ENCODE data around the gene PLPP1. TPM values are rescaled to one million over a fixed set of nuclear protein-coding genes. Genes with fewer than 3 reads are reported as not detected.

Gene PLPP1
- total RNA-seq = 1 to 10 TPM; 7.3 to 8.3 TPM

GRCh38 chr5:55534436-55535198 lies at the start of gene PLPP1:
TSS of gene PLPP1 (minus strand) at chr5:55534964. CDS start at chr5:55534629, 335 bp downstream.
- peak; percentile 83 for DNase-seq
- H3K4me1 Mint-ChIP-seq (ENCODE audit: low read depth) = peaks cover 29% of the 10 kb centered on the region
- no peaks in the 10 kb centered on the region for H3K27me3 Mint-ChIP-seq (ENCODE audit: low read depth)
- H3K4me3 Mint-ChIP-seq = peak within 1 kb of the TSS; percentile 82
- peak within 1 kb of the TSS; percentile 86 for H3K27ac Mint-ChIP-seq
- H3K36me3 Mint-ChIP-seq (ENCODE audit: low read depth) = no peaks in the 10 kb centered on the region
- intact Hi-C loops (cut with micrococcal nuclease) = loop anchor here (1.0 to 10.0 kb wide), 10 partner anchors 48 to 1640 kb away; partner anchors contain the start of genes ARL15, CDC20B, GPBP1 and MCIDAS
- CTCF ChIA-PET = no interaction called here
- no peaks in the 10 kb centered on the region for H3K9me3 Mint-ChIP-seq

DNA sequence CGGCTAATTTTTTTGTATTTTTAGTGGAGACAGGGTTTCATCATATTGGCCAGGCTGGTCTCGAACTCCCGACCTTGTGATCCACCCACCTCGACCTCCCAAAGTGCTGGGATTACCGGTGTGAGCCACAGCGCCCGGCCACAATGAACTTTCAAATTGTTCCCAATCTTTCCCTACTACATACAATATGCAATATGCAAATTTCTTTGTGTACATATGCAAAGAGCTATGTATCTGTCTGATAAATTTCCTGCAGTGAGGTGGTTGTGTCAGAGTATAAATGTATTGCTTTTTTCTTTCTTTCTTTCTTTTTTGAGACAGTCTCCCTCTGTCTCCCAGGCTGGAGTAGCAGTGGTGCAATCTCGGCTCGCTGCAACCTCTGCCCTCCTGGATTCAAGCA lies 48.8 kb upstream of the PLPP1 start:
- H3K27ac Mint-ChIP-seq = no peak overlapping the region
- H3K4me3 Mint-ChIP-seq = no peak overlapping the region
- no peak for DNase-seq
- H3K9me3 Mint-ChIP-seq = no peaks in the 10 kb centered on the region
- CTCF ChIA-PET = no interaction called here
- no peaks in the 10 kb centered on the region for H3K27me3 Mint-ChIP-seq (ENCODE audit: low read depth)
- intact Hi-C loops (cut with micrococcal nuclease) = loop anchor here (2.0 to 5.0 kb wide), 2 partner anchors 49 to 69 kb away; partner anchors contain the start of gene PLPP1
- H3K36me3 Mint-ChIP-seq (ENCODE audit: low read depth) = no peaks in the 10 kb centered on the region
- peaks cover 12% of the 10 kb centered on the region for H3K4me1 Mint-ChIP-seq (ENCODE audit: low read depth)

DNA sequence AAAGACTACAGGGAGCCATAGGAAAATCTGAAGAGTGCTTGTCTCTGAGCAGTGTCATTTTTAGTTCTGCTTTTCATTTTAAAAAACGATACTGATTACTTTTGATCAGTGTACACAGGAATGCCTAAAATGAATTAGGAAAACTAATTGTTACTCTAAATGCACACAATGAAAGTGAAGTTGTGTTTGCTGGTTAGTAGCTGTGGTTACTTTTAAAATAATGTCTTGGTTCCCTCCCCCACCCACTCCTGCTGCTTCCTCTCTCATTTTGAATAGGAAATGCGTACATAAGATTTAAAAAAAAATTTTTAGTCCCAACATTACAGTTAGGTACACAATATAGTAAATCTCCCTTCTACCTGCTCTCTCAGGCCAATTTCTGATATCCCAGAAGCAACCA lies 47.5 kb upstream of the PLPP1 start:
- CTCF ChIA-PET = interaction anchor here (0.7 kb wide), 2 partner anchors 331 to 721 kb away, joined by 4 read pairs; no protein-coding TSS in a partner anchor
- Mint-ChIP-seq H3K36me3 (ENCODE audit: low read depth) (no peaks in the 10 kb centered on the region), H3K27ac (no peak overlapping the region), H3K4me3 (no peak overlapping the region), H3K4me1 (ENCODE audit: low read depth) (peaks cover 12% of the 10 kb centered on the region), H3K9me3 (no peaks in the 10 kb centered on the region), H3K27me3 (ENCODE audit: low read depth) (no peaks in the 10 kb centered on the region)
- peak; percentile 50 for DNase-seq
- intact Hi-C loops (cut with micrococcal nuclease) = loop anchor here (2.0 to 5.0 kb wide), 2 partner anchors 47 to 70 kb away; partner anchors contain the start of gene PLPP1

DNA sequence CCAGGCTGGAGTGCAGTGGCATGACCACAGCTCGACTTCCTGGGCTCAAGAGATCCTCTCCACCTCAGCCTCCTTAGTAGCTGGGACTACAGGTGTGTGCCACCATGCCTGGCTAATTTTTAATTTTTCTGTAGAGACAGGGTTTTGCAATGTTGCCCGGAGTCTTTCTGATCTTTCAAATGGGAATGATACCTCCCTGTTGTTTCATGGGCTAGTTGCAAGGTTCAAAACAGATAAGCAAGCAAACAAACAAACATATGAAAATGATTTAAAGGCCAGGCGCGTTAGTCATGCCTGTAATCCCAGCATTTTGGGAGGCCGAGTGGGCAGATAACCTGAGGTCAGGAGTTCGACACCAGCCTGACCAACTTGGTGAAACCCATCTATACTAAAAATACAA lies 45.3 kb upstream of the PLPP1 start:
- peaks cover 12% of the 10 kb centered on the region for H3K4me1 Mint-ChIP-seq (ENCODE audit: low read depth)

GRCh38 chr5:55578771-55579170 lies 44.0 kb upstream of the PLPP1 start:
- CTCF ChIA-PET = no interaction called here
- Mint-ChIP-seq H3K4me3 (no peak overlapping the region), H3K4me1 (ENCODE audit: low read depth) (peaks cover 12% of the 10 kb centered on the region), H3K9me3 (no peaks in the 10 kb centered on the region), H3K27ac (no peak overlapping the region), H3K36me3 (ENCODE audit: low read depth) (no peaks in the 10 kb centered on the region), H3K27me3 (ENCODE audit: low read depth) (no peaks in the 10 kb centered on the region)
- intact Hi-C loops (cut with micrococcal nuclease) = no loop called here
- no peak for DNase-seq

More for the DNA sequence above, 45.3 kb upstream of the PLPP1 start:
- intact Hi-C loops (cut with micrococcal nuclease) = loop anchor here (5.0 kb wide), 1 partner anchor 72 kb away; no protein-coding TSS in a partner anchor
- Mint-ChIP-seq H3K27me3 (ENCODE audit: low read depth) (no peaks in the 10 kb centered on the region), H3K36me3 (ENCODE audit: low read depth) (no peaks in the 10 kb centered on the region), H3K9me3 (no peaks in the 10 kb centered on the region), H3K4me3 (no peak overlapping the region), H3K27ac (no peak overlapping the region)
- CTCF ChIA-PET = no interaction called here
- DNase-seq = no peak

DNA sequence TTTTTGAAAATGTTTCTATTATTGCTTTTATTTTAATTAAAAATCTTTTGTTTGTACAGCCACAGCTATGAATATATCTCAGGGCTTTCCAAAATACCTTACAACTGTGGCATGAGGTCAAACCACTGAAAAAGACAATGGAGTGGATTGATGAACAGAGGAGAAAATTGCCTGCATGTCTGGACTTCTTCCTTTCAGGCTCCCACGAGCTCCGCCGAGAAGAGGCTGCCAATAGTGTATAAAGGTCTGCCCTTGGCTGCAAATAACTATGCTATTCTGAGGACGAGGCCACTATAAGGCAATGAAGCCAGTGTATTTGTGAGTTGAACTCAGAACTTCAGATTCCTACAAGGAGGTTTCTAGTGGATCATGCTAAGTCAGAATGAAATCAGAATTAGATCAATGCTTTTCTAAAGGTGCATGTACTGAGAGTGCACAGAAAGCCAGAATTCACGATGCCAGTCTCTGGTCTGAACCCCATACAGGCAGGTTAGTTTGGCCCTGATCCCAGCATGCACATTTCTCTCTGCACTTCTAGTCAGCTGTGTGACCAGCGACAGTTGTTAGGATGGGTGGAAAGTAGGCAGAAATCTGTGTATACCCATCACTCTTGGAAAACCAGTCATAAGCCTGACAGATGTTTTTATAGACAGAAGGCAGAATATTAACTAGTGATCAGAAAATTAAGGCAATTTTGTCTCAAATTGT lies 42.7 kb upstream of the PLPP1 start:
- DNase-seq = no peak
- intact Hi-C loops (cut with micrococcal nuclease) = no loop called here
- Mint-ChIP-seq H3K9me3 (no peaks in the 10 kb centered on the region), H3K4me1 (ENCODE audit: low read depth) (peaks cover 9% of the 10 kb centered on the region), H3K27me3 (ENCODE audit: low read depth) (no peaks in the 10 kb centered on the region), H3K27ac (no peak overlapping the region), H3K4me3 (no peak overlapping the region), H3K36me3 (ENCODE audit: low read depth) (no peaks in the 10 kb centered on the region)
- CTCF ChIA-PET = no interaction called here

DNA sequence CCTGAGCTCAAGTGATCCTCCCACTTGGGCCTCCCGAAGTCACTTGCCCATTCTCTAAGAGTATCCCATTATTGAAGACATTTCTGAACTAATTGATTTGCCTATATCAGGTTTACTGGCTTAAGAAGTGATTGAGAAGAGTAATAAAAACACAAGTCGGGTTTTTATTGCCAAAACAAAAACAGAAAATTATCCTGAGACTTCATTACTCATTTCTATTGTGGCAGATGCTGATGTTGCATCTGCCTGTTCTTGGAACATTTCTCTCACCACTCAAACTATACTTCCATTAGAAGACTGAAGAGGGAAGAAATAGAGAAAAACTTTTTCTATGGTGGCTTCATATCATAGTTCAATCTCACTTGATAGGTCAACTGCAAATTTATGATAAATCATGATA lies 41.9 kb upstream of the PLPP1 start:
- no peaks in the 10 kb centered on the region for H3K27me3 Mint-ChIP-seq (ENCODE audit: low read depth)
- H3K9me3 Mint-ChIP-seq = no peaks in the 10 kb centered on the region
- H3K36me3 Mint-ChIP-seq (ENCODE audit: low read depth) = no peaks in the 10 kb centered on the region
- CTCF ChIA-PET = interaction anchor here (1.0 kb wide), 1 partner anchor 32 kb away, joined by 3 read pairs; no protein-coding TSS in a partner anchor
- intact Hi-C loops (cut with micrococcal nuclease) = no loop called here
- H3K4me1 Mint-ChIP-seq (ENCODE audit: low read depth) = peaks cover 6% of the 10 kb centered on the region
- no peak overlapping the region for H3K4me3 Mint-ChIP-seq
- no peak overlapping the region for H3K27ac Mint-ChIP-seq
- DNase-seq = no peak

GRCh38 chr5:55575815-55576583 lies 41.2 kb upstream of the PLPP1 start:
- H3K27ac Mint-ChIP-seq = no peak overlapping the region
- intact Hi-C loops (cut with micrococcal nuclease) = no loop called here
- no peaks in the 10 kb centered on the region for H3K9me3 Mint-ChIP-seq
- H3K4me3 Mint-ChIP-seq = no peak overlapping the region
- no peaks in the 10 kb centered on the region for H3K27me3 Mint-ChIP-seq (ENCODE audit: low read depth)
- DNase-seq = no peak
- peaks cover 4% of the 10 kb centered on the region for H3K4me1 Mint-ChIP-seq (ENCODE audit: low read depth)
- no peaks in the 10 kb centered on the region for H3K36me3 Mint-ChIP-seq (ENCODE audit: low read depth)
- CTCF ChIA-PET = interaction anchor here (1.0 kb wide), 1 partner anchor 33 kb away, joined by 3 read pairs; no protein-coding TSS in a partner anchor

DNA sequence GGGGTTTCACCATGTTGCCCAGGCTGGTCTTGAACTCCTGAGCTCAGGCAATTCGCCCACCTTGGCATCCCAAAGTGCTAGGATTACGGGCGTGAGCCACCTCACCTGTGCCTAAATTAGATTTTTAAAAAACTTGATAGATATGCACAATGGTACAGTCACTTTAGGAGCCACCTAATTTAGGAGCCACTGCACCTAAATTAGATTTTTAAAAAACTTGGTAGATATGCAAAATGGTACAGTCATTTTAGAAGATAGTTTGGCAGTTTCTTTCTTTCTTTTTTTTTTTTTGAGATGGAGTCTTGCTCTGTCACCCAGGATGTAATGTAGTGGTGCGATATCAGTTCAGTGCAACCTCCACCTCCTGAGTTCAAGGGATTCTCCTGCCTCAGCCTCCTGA lies 37.8 kb upstream of the PLPP1 start:
- intact Hi-C loops (cut with micrococcal nuclease) = no loop called here
- Mint-ChIP-seq H3K4me1 (ENCODE audit: low read depth) (peaks cover 4% of the 10 kb centered on the region), H3K27me3 (ENCODE audit: low read depth) (no peaks in the 10 kb centered on the region), H3K27ac (no peak overlapping the region), H3K9me3 (no peaks in the 10 kb centered on the region), H3K4me3 (no peak overlapping the region), H3K36me3 (ENCODE audit: low read depth) (no peaks in the 10 kb centered on the region)
- no peak for DNase-seq
- CTCF ChIA-PET = no interaction called here

- CTCF ChIA-PET = no interaction called here
- no peaks in the 10 kb centered on the region for H3K9me3 Mint-ChIP-seq
- no peak overlapping the region for H3K27ac Mint-ChIP-seq
- no peaks in the 10 kb centered on the region for H3K27me3 Mint-ChIP-seq (ENCODE audit: low read depth)
- no peak for DNase-seq
- peaks cover 4% of the 10 kb centered on the region for H3K4me1 Mint-ChIP-seq (ENCODE audit: low read depth)
- intact Hi-C loops (cut with micrococcal nuclease) = no loop called here
- H3K36me3 Mint-ChIP-seq (ENCODE audit: low read depth) = no peaks in the 10 kb centered on the region
- no peak overlapping the region for H3K4me3 Mint-ChIP-seq
Observed at GRCh38 chr5:55572020-55572419, 37.3 kb upstream of the PLPP1 start.

DNA sequence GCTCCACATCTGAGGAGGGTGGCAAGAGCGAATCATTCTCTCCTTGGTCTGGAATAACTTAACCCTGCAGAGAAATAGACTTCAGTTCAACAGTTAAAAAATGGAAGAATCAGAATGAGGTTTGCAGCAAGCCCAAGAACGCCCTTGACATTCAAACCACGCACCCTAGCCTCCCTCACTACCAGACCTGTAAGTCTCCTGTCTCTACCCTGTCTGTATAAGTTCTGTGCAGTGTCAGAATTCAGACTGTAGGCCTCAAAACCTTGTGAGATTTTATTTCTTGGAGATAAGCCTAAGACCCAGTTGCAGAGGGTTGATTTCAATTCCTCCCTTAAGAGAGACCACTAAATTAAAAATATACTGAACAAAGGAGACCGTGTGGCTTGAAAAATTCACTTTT lies 35.8 kb upstream of the PLPP1 start:
- intact Hi-C loops (cut with micrococcal nuclease) = no loop called here
- H3K27me3 Mint-ChIP-seq (ENCODE audit: low read depth) = no peaks in the 10 kb centered on the region
- H3K27ac Mint-ChIP-seq = no peak overlapping the region
- H3K9me3 Mint-ChIP-seq = no peaks in the 10 kb centered on the region
- H3K36me3 Mint-ChIP-seq (ENCODE audit: low read depth) = no peaks in the 10 kb centered on the region
- no peak for DNase-seq
- H3K4me1 Mint-ChIP-seq (ENCODE audit: low read depth) = peaks cover 4% of the 10 kb centered on the region
- CTCF ChIA-PET = no interaction called here
- H3K4me3 Mint-ChIP-seq = no peak overlapping the region

DNA sequence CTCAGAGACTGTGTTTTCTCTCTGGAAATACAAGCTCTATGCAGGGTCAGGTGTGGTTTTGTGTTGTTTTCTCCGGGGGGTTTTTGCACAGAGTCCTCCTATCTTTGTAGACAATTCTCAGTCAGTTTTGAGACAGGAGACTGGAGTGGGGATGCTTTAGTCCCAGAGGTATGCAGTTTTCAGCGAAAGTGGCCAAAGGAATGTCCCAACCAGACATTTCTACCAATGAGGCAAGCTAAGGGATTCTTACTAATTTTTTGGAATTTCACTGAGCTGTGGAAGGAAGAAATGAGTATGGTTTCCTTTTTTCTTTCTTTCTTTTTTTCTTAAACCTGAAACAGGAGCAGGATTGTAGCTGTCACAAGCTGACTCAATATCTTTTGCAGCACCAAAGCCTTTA lies 35.3 kb upstream of the PLPP1 start:
- H3K27ac Mint-ChIP-seq = no peak overlapping the region
- H3K9me3 Mint-ChIP-seq = no peaks in the 10 kb centered on the region
- H3K36me3 Mint-ChIP-seq (ENCODE audit: low read depth) = no peaks in the 10 kb centered on the region
- H3K4me1 Mint-ChIP-seq (ENCODE audit: low read depth) = peaks cover 4% of the 10 kb centered on the region
- CTCF ChIA-PET = no interaction called here
- H3K27me3 Mint-ChIP-seq (ENCODE audit: low read depth) = no peaks in the 10 kb centered on the region
- DNase-seq = no peak
- intact Hi-C loops (cut with micrococcal nuclease) = no loop called here
- H3K4me3 Mint-ChIP-seq = no peak overlapping the region

Measured in activated naive CD4-positive, alpha-beta T cell treated with anti-CD3 and anti-CD28 coated beads for 36 hours (primary cell).